ENCODE data around the gene GPRIN3.

GRCh38 chr4:89243733-89244252 lies 63.8 kb downstream of the GPRIN3 start:
- no peak for TF ChIP-seq RAD21 (IDR thresholded peaks at IDR 0.05; ENCODE audit: low read depth)
- TF ChIP-seq NFIC (IDR thresholded peaks at IDR 0.05), result no peak

All from Ishikawa (cell line).